Testis (tissue), 2 donors: ENCODE measurements around the gene PPP1R14C.

Experiments
- POLR2A ChIP-seq: fragments of 450-650 bp; IDR thresholded peaks from one replicate; pipeline ENCODE4 v1.6.1; 2017; ENCODE audit warnings: antibody characterized with exemption, mild to moderate bottlenecking, moderate library complexity
- TF ChIP-seq, protein P1 (sequence below), 3 experiments: fragments of 450-650 bp in 2 of 3; fragments of 200-600 bp in 1 of 3; sonication (generic) in 1 of 3; IDR thresholded peaks; one replicate each; pipeline ENCODE4 v1.5.1; 2016 to 2019; ENCODE audit warnings: antibody characterized with exemption in 3 of 3, mild to moderate bottlenecking in 2 of 3, moderate library complexity in 1 of 3

DNA sequence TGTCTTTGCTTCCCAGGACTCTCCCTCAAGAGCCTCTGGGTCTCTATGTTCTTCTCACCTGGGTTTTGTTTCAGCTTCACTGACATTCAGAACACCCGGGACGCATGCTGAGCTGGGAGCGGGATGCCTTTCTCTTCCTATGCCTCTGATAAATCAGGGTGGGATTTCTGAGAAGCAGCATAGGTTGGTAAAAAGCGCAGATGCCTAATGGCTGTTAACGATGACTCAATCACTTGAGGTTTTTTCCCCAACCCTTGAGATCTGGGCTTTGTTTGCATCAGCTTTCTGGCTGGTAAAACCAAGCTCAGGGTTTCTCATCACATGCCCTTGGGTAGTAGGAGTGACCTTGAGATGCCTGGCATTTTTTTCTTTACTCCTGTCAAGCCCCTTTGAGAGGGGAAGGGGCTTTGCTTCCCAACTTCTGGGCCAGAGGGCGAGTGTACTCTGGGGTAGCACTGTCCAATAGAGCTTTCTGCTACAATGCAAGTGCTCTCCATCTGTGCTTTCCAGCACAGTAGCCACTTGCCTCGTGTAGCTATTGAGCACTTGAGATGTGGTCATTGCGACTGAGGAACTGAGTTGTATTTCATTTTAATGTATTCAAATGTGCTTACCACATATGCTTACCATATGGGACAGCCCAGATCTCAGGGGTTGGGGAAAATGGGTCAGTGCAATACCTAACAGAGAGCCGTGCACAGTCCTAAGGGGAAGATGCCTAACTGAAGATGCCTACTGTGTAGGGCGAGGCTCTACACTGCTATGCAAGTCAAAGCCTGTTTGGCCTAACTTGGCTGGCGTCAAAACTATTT is 69.1 kb downstream of the PPP1R14C start:
- no peak for TF ChIP-seq POLR2A
- TF ChIP-seq, protein P1, sequence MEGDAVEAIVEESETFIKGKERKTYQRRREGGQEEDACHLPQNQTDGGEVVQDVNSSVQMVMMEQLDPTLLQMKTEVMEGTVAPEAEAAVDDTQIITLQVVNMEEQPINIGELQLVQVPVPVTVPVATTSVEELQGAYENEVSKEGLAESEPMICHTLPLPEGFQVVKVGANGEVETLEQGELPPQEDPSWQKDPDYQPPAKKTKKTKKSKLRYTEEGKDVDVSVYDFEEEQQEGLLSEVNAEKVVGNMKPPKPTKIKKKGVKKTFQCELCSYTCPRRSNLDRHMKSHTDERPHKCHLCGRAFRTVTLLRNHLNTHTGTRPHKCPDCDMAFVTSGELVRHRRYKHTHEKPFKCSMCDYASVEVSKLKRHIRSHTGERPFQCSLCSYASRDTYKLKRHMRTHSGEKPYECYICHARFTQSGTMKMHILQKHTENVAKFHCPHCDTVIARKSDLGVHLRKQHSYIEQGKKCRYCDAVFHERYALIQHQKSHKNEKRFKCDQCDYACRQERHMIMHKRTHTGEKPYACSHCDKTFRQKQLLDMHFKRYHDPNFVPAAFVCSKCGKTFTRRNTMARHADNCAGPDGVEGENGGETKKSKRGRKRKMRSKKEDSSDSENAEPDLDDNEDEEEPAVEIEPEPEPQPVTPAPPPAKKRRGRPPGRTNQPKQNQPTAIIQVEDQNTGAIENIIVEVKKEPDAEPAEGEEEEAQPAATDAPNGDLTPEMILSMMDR (IDR thresholded peaks at IDR 0.05): no peak
